ENCODE measurements around the gene CLMN. TPM values are rescaled to one million over a fixed set of nuclear protein-coding genes. Genes with fewer than 3 reads are reported as not detected.

CLMN gene
- total and polyA plus RNA-seq, 9 of the 15 experiments (the other 6 are each of a cell fraction or from before 2014, with no cell fraction given): 0.01 to 0.18 (median 0.07) TPM; not detected in 4

DNA sequence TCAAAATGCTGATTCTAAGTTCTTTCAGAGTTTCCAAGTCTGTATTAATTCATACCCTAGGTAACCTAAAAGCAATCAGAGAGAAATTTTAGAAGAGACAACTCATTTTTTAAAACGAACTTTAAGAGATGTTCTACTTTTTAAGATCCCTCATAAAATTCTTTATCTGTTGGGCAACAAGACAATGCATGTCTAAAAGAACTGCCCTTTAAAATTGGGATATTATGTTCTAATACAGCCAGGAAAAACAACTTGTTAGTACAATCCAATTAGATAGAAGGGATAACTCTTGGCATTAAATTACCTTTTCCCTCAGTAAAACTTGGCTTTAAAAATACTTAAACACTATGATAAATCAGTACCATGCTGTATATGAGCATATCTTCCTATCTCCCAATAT lies 178.0 kb downstream of the CLMN start:
- Histone ChIP-seq H3K9ac (ENCODE audit: insufficient read depth in 1 of 2, low read depth in 2 of 2, low read length in 2 of 2) (no peak overlapping the region), H4K20me1 (replicated peaks; ENCODE audit: control insufficient read depth, insufficient read depth, low read length) (no peaks in the 10 kb centered on the region), H3K27ac (ENCODE audit: extremely low read depth, low read depth, low read length) (no peak overlapping the region), H3K9me1 (ENCODE audit: control insufficient read depth, insufficient read depth, low read length) (no peaks in the 10 kb centered on the region), H3K36me3 (ENCODE audit: control insufficient read depth, insufficient read depth, low read length) (peaks cover 3% of the 10 kb centered on the region; the same call in 1 of the 3 replicates), H3K9me3 (replicated peaks; ENCODE audit: control insufficient read depth, insufficient read depth, low read depth, low read length) (no peaks in the 10 kb centered on the region; the same call in 1 of the 2 replicates), H2AFZ (ENCODE audit: low read depth, low read length) (no peak overlapping the region), H3K27me3 (ENCODE audit: control insufficient read depth in 2 of 2, insufficient read depth in 2 of 2, low read length in 2 of 2) (no peaks in the 10 kb centered on the region), H3K79me2 (ENCODE audit: control insufficient read depth, insufficient read depth, low read length) (no peaks in the 10 kb centered on the region; the same call in 2 of the 3 replicates), H3K4me2 (ENCODE audit: insufficient read depth, low read length) (no peak overlapping the region), H3K4me1 (replicated peaks in 1 of 2; ENCODE audit: control insufficient read depth in 2 of 2, insufficient read depth in 2 of 2, low read length in 2 of 2) (no peaks in the 10 kb centered on the region), H3K4me3 (no peak overlapping the region)
- in situ Hi-C loops (cut with MboI): no loop called here
- POLR2A ChIA-PET: no interaction called here
- TF ChIP-seq, protein P1, sequence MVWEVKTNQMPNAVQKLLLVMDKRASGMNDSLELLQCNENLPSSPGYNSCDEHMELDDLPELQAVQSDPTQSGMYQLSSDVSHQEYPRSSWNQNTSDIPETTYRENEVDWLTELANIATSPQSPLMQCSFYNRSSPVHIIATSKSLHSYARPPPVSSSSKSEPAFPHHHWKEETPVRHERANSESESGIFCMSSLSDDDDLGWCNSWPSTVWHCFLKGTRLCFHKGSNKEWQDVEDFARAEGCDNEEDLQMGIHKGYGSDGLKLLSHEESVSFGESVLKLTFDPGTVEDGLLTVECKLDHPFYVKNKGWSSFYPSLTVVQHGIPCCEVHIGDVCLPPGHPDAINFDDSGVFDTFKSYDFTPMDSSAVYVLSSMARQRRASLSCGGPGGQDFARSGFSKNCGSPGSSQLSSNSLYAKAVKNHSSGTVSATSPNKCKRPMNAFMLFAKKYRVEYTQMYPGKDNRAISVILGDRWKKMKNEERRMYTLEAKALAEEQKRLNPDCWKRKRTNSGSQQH (CRISPR knock-in tag; IDR thresholded peaks at IDR 0.05): no peak
- TF ChIP-seq, protein P2, sequence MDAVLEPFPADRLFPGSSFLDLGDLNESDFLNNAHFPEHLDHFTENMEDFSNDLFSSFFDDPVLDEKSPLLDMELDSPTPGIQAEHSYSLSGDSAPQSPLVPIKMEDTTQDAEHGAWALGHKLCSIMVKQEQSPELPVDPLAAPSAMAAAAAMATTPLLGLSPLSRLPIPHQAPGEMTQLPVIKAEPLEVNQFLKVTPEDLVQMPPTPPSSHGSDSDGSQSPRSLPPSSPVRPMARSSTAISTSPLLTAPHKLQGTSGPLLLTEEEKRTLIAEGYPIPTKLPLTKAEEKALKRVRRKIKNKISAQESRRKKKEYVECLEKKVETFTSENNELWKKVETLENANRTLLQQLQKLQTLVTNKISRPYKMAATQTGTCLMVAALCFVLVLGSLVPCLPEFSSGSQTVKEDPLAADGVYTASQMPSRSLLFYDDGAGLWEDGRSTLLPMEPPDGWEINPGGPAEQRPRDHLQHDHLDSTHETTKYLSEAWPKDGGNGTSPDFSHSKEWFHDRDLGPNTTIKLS (IDR thresholded peaks at IDR 0.05; ENCODE audit: borderline replicate concordance, low read depth): no peak
- TF ChIP-seq SMAD2 (IDR thresholded peaks at IDR 0.05; ENCODE audit: low read depth, low read length): no peak
- no peak for TF ChIP-seq ARID1B (IDR thresholded peaks at IDR 0.05)
- TF ChIP-seq GATAD2B (IDR thresholded peaks at IDR 0.05; ENCODE audit: borderline replicate concordance): no peak
- TF ChIP-seq SRSF1 (IDR thresholded peaks at IDR 0.05; ENCODE audit: low read depth, low read length): no peak
- TF ChIP-seq, protein P3, sequence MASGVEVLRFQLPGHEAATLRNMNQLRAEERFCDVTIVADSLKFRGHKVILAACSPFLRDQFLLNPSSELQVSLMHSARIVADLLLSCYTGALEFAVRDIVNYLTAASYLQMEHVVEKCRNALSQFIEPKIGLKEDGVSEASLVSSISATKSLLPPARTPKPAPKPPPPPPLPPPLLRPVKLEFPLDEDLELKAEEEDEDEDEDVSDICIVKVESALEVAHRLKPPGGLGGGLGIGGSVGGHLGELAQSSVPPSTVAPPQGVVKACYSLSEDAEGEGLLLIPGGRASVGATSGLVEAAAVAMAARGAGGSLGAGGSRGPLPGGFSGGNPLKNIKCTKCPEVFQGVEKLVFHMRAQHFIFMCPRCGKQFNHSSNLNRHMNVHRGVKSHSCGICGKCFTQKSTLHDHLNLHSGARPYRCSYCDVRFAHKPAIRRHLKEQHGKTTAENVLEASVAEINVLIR (CRISPR knock-in tag; IDR thresholded peaks at IDR 0.05): no peak
- TF ChIP-seq NBN (IDR thresholded peaks at IDR 0.05; ENCODE audit: low read depth): no peak
- FAIRE-seq (no peak), DNase-seq (ENCODE audit: extremely low read depth in 1 of 4, low spot score in 3 of 4) (no peak), ATAC-seq (no peak)
- BruUV-seq (replicated peaks): no TSS peak
- CTCF ChIA-PET (ENCODE audit: low intra/inter-chr PET ratio): no interaction called here
- intact Hi-C loops (cut with micrococcal nuclease): no loop called here
- WGBS (ENCODE audit: insufficient coverage, low coverage, missing lambda C conversion rate): 6% methylated on average over 1 of the region's 1 CpG

All from K562 (cell line).